GM19324 (cell line): ENCODE data around the gene CEACAM21.

Source experiments
- ATAC-seq: cut with Tn5 transposase; IDR thresholded peaks from one replicate; pipeline ENCODE4 v1.9.1; 2021; ENCODE audit warnings: mild to moderate bottlenecking, moderate library complexity; ENCODE audit not compliant: unreplicated experiment, low FRiP score

The CEACAM21 gene

GRCh38 chr19:41616792-41617621, 41.0 kb downstream of the CEACAM21 start:
- no peak for ATAC-seq

DNA sequence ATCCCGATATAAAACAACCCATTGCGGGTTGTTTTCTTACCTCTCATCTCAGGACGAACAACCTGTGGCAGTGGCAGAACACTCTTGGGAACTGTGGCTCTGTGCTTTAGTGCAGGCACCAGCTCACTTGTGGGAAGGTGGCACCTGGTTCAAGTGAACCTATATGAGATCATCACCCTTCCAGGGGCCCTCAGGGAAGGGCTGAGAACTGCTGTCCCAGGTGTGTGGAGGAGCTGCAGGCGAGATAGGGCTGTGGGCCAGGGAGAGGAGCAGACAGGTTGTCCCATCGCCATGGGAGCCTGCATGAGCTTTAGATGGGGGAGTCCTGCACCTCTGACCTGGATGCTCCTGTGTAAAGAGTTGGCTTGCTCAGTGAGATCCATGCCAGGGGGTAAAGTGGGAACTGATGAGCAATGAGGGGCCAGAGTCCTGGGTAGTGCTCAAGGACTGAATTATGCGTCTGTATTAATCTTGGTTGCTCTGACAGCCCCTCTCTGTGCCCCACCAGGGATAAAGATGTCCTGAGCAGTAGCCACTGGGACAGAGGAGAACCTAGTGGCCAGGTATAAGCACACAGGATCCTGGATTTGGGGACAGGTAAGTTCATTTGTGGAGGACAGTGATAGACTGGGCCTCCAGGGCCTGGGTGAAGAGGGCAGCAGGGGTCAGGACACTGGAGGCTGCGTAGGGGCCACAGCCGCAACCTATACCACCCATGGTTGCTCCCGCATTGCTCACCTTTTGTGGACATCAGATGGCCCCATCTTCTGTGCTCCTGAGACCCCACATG, 42.2 kb downstream of the CEACAM21 start:
- no peak for ATAC-seq

DNA sequence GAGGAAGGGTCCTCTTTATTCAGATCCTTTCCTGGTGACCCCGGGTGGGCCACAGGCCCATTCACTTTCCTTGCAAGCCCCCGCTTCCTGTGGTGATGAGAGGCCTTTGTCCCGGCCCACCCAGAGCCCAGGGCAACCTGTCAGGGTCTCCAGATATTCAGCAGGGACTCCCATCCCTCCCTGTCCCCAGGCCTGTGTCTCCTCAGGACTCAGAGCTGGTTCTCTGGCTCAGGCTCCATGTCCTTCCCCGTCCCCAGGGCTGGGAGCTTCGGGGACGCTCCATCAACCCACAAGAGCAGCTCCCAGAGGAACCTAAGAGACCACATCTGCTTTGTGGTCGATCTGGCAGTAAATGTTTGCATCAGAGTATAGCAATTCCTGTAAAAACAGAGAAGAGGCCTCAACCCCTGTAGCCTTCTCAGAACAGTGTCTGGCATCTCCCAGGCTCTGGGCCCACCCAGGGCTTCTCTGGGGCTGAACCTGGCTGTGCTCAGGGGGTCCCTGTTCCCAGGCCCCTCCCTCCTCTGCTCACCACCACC, 43.1 kb downstream of the CEACAM21 start:
- no peak for ATAC-seq

- ATAC-seq = no peak
Observed at GRCh38 chr19:41620171-41620570, 44.2 kb downstream of the CEACAM21 start.

DNA sequence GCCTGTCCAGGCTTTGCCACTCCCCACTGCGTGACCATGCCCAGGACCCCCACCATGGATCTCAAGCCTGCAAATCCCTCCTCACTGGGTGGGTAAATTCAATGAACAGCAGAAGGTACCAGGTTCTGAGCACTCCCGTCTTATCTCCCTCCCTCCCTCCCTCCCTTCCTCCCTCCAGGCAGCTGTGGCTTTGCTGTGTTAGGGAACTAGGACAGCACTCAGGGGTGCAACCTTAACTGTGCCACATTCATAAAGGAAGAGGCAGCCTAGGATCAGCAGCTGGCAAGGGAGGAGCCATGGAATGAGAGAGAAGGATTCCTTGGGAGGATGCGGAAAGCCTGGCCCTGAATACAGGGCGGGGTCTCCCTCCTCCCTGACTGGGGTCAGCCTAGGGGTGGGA, 45.3 kb downstream of the CEACAM21 start:
- no peak for ATAC-seq

- ATAC-seq = no peak
Observed at GRCh38 chr19:41621654-41622053, 45.7 kb downstream of the CEACAM21 start.

DNA sequence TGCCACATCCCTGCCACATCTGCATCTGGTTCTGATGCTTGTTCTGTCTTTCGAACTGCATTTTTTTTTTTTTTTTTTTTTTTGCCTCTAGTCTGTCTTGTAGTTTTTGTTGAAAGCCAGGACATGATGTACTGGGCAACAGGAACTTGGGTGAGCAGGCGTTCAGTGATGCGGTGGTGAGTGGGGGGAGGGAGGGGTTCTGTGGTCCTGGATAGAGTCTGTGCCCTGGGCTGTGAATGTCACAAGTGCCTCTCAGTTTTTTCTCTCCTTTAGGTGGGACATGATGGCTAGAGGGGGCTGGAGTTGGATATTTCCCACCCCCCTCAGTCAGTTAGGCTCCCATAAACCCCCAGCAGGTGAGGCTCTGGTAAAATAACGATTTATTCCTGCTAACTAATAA, 47.4 kb downstream of the CEACAM21 start:
- ATAC-seq = no peak

- no peak for ATAC-seq
Observed at GRCh38 chr19:41624515-41624914, 48.5 kb downstream of the CEACAM21 start.

DNA sequence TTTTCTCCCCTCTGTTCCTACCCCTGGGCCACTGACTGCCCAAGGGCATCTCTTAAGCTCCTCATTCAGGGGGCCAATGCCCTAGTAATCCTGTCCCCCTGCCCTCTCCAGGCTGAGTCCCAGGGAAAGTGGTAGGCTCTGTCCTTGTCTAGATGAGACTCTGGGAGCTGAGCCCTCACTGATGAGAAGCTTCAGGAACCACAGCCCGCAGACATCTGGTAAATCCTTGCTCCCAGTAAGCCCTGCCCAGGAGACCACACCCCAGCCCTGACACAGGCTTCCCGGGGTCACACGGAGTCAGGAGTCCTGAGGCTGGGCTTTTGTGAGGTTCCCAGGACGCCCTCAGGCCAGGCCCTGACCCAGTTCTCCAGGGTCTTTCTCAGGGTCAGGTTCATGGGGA, 49.0 kb downstream of the CEACAM21 start:
- ATAC-seq = no peak

GRCh38 chr19:41626278-41626677, 50.3 kb downstream of the CEACAM21 start:
- ATAC-seq = no peak

GRCh38 chr19:41626877-41627276, 50.9 kb downstream of the CEACAM21 start, which contains the start of gene CEACAM4:
CEACAM4 (minus strand) TSS chr19:41627074; CDS start chr19:41626963, 111 bp downstream.
- ATAC-seq = no peak

DNA sequence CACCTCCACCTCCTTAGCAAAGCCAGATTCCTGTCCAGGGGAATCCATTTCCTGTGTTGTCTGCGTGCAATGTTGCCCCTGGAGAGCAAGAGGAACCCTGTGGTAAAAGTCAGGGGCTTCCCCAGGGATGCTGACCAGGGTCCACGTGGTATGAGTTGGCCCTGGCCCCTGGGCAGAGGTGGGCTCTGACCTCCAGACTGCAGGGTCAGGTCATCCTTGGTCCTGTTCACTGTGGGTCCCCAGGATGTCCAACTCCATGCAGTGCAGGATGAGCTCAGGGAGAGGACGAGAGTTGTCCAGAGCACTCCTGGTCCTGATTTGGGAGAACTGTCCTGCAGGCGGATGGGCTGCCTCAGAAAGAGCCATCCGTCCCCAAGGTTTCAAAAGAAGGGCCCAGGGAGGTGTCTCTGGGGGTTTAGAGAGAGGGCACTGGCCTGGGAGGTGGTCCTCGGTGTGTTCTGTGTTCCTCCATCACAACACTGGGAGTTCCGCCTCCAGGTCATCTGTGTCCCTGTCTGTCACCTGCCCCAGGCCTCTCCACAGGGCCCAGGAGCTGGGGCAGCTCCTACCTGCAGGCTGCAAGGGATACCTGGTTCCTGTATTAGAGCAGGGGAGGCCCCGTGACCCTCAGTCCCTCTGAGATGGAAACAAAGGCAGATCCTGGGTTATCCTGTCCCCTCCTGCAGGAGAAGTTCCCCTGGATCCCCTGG, 52.2 kb downstream of the CEACAM21 start:
- no peak for ATAC-seq
